ENCODE data around the gene OR5B17. TPM values are rescaled to one million over a fixed set of nuclear protein-coding genes. Genes with fewer than 3 reads are reported as not detected.
"Not testable (repeated sequence)": the region's sequence is repeated elsewhere in the genome, so short reads cannot be mapped to it uniquely, and the experiment has no call there.

OR5B17 gene
- total RNA-seq (not detected), polyA plus RNA-seq (not detected)
- long read RNA-seq, donor 1: 0 reads
- long read RNA-seq, donor 2: 0 reads
- long read RNA-seq, donor 3: 0 reads
- long read RNA-seq, donor 4: 0 reads
- long read RNA-seq, donor 5: 0 reads
- long read RNA-seq, donor 6: 0 reads
- long read RNA-seq, donor 7: 0 reads
- long read RNA-seq, donor 8: 0 reads
- long read RNA-seq, donor 9: 0 reads
- long read RNA-seq, donor 10: 0 reads

DNA sequence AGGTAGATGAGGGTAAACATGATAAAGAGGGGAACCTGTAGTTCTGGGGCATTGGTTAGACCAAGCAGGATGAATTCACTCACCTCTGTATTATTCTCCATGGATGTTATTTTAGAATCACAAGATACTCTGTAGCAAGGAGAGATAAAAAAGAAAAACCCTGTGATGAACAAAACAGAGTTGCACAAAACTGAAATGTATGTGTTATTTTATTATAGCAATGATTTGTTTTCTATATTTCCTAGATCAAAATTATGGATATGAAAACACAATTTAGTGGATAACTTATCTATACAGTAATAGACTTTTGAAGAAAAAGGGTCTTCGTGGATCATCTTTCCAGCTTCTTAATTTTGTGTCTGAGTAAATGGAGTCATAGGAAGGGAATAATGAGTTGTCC, at the start of gene OR5B17:
Gene OR5B17 (minus strand): TSS at position 101 of the 400 bp plus-strand sequence. CDS start 0 bp downstream, at position 101.
- Histone ChIP-seq H3K36me3 (no peaks in the 10 kb centered on the region), H3K4me1 (no peaks in the 10 kb centered on the region), H3K27me3 (peaks cover 0 to under 1% (median 0%) of the 10 kb centered on the region in 3 donors), H3K4me3 (no peak within 1 kb of the TSS), H3K27ac (no peak within 1 kb of the TSS), H3K9me3 (no peaks in the 10 kb centered on the region)
- intact Hi-C loops (cut with DNase I; ENCODE audit: low total_unique reads): no loop called here
- 39 to 61% (median 45%) methylated on average over 1 of the region's 1 CpG for WGBS, 5 donors
- TF ChIP-seq POLR2AphosphoS5 (IDR thresholded peaks at IDR 0.05) (no peak), EP300 (IDR thresholded peaks at IDR 0.05) (no peak), POLR2A (IDR thresholded peaks at IDR 0.05) (no peak)
- TF ChIP-seq, protein P1, sequence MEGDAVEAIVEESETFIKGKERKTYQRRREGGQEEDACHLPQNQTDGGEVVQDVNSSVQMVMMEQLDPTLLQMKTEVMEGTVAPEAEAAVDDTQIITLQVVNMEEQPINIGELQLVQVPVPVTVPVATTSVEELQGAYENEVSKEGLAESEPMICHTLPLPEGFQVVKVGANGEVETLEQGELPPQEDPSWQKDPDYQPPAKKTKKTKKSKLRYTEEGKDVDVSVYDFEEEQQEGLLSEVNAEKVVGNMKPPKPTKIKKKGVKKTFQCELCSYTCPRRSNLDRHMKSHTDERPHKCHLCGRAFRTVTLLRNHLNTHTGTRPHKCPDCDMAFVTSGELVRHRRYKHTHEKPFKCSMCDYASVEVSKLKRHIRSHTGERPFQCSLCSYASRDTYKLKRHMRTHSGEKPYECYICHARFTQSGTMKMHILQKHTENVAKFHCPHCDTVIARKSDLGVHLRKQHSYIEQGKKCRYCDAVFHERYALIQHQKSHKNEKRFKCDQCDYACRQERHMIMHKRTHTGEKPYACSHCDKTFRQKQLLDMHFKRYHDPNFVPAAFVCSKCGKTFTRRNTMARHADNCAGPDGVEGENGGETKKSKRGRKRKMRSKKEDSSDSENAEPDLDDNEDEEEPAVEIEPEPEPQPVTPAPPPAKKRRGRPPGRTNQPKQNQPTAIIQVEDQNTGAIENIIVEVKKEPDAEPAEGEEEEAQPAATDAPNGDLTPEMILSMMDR (IDR thresholded peaks at IDR 0.05): no peak
- DNase-seq: no peak

DNA sequence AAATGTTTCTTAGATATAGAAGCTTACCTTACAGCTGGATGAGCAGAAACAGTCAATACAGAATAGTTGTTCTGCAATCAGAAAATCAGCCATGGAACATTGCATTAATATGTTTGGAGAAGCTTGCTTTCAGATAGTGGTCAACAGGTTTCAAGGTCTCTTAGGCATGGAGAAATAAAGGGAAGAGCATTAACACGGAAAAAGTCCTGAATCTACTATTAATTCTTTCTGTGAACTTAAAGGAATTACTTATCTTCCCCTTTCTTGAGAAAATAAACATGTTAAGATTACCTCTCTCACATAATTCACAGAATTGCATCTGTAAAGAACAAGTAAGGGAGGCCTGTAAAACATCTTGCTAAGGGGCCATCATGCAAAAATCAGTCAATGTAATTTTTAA, 47.9 kb upstream of the OR5B17 start, which contains the start of gene OR5B3:
Gene OR5B3 (minus strand): TSS at position 101 of the 400 bp plus-strand sequence. CDS start 3,465 bp downstream, outside the sequence.
- DNase-seq: no peak
- H3K27me3 ChIP-seq: no peaks in the 10 kb centered on the region
- WGBS, 5 donors: 44 to 65% (median 47%) methylated on average over 1 of the region's 1 CpG
- no peak within 1 kb of the TSS for H3K4me3 ChIP-seq
- TF ChIP-seq EP300 (IDR thresholded peaks at IDR 0.05): no peak
- TF ChIP-seq POLR2A (IDR thresholded peaks at IDR 0.05): no peak
- TF ChIP-seq, protein P1 (IDR thresholded peaks at IDR 0.05): no peak
- TF ChIP-seq POLR2AphosphoS5 (IDR thresholded peaks at IDR 0.05): no peak
- peaks cover 0 to 44% (median 24%) of the 10 kb centered on the region in 4 donors for H3K9me3 ChIP-seq
- H3K4me1 ChIP-seq: no peaks in the 10 kb centered on the region
- no peaks in the 10 kb centered on the region for H3K36me3 ChIP-seq
- H3K27ac ChIP-seq: no peak within 1 kb of the TSS
- intact Hi-C loops (cut with DNase I; ENCODE audit: low total_unique reads): no loop called here

DNA sequence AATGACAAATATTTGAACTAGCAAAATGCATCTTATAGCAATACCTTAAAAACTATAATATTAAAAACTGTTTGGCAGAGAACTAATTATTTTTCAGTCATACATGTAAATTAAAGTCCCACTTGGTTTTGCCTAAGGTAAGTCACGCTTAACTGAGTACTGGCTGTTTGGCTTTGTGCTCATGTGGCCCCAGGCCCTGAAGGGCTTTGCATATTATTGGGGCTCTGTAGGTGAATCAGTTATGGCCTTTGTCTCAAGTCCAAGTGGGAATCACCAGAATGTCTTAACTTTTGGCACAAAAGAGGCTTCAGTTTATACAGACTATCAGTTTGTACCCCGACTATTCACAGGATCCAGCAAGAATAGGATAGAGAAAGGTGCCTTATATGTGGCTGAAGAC, 40.8 kb upstream of the OR5B17 start:
- H3K4me1 ChIP-seq; H3K9me3 ChIP-seq; DNase-seq; H3K27ac ChIP-seq; intact Hi-C loops (cut with DNase I; ENCODE audit: low total_unique reads); H3K27me3 ChIP-seq; H3K36me3 ChIP-seq; H3K4me3 ChIP-seq: not testable (repeated sequence)
- 77 to 85% (median 77%) methylated on average over 1 of the region's 2 CpGs; no CpG with 5 or more reads in 2 of the 5 donors for WGBS, 5 donors

DNA sequence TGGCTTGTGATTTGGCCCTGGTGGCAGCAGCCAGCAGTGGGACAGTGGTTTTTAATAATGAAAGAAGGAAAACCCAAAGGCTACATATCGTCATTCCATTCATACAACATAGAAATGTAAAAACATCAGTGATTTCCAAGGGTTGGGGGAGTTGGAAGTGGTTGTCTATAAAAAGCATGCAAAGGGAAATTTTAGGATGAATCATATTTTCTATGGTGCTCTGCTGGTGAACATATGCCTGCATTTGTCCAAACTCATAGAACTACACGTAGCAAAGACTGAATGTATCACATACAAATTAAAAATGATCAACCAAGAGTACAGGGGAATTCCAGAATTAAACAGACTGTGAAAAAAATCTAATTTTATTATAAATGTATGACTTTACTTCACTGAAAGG, 36.7 kb upstream of the OR5B17 start:
- Histone ChIP-seq H3K36me3 (no peaks in the 10 kb centered on the region), H3K27me3 (peaks cover 0 to under 1% (median 0%) of the 10 kb centered on the region in 3 donors), H3K27ac (no peak overlapping the region), H3K4me1 (no peaks in the 10 kb centered on the region), H3K4me3 (no peak overlapping the region), H3K9me3 (peaks cover 0 to 7% (median 5%) of the 10 kb centered on the region in 4 donors)
- DNase-seq: no peak
- TF ChIP-seq, protein P1 (IDR thresholded peaks at IDR 0.05): no peak
- TF ChIP-seq POLR2A (IDR thresholded peaks at IDR 0.05) (no peak), EP300 (IDR thresholded peaks at IDR 0.05) (no peak), POLR2AphosphoS5 (IDR thresholded peaks at IDR 0.05) (no peak)
- WGBS, 5 donors: 66 to 75% (median 69%) methylated on average over 2 of the region's 2 CpGs
- intact Hi-C loops (cut with DNase I; ENCODE audit: low total_unique reads): no loop called here

DNA sequence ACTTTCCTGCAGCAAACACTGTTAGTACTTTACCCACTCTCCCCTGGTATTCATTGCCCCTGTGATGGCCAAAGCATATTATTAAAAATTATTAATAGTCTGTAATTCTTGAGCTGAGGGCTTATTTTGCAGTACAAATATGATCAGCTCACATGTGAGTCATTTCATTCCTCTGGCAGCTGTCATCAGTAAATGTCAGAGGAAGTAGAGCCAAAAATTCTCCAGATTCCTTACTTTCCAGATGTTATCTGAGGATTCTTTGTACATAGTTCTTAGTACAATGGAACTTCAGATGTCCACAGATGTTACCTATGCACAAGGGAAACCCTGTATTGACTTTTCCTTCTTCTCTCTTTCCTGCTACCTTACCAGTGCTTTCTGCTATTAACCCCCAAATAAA, 35.3 kb upstream of the OR5B17 start:
- TF ChIP-seq POLR2AphosphoS5 (IDR thresholded peaks at IDR 0.05) (no peak), POLR2A (IDR thresholded peaks at IDR 0.05) (no peak)
- DNase-seq: no peak
- intact Hi-C loops (cut with DNase I; ENCODE audit: low total_unique reads): no loop called here
- peaks cover 0 to 4% (median 0%) of the 10 kb centered on the region in 3 donors for H3K27me3 ChIP-seq
- no peak overlapping the region for H3K4me3 ChIP-seq
- no peaks in the 10 kb centered on the region for H3K4me1 ChIP-seq
- H3K36me3 ChIP-seq: no peaks in the 10 kb centered on the region
- H3K9me3 ChIP-seq: peaks cover 0 to 7% (median 6%) of the 10 kb centered on the region in 4 donors
- H3K27ac ChIP-seq: no peak overlapping the region

Data from stomach (tissue), 19 donors.